GM12878 (cell line): ENCODE results near the gene DYRK4. TPM values are rescaled to one million over a fixed set of nuclear protein-coding genes. Genes with fewer than 3 reads are reported as not detected.

Source experiments
- ATAC-seq: fragments of 200-7000 bp; cut with Tn5 transposase; 3 replicates; pipeline ENCODE4 v1.9.1; 2020; ENCODE audit warnings: mild to moderate bottlenecking, moderate library complexity
- BruUV-seq: library from RNA; stranded (reverse); fragments of 400-500 nt; replicated peaks from 2 replicates; lab custom pipeline; 2021; lab: Mats Ljungman, UMichigan
- CTCF ChIA-PET: fragments of 300-600 bp; sonication (Branson Sonifier 250); formaldehyde crosslinking; extraction: SDS; loops from one replicate; lab custom pipeline; 2021; ENCODE audit warnings: inconsistent platforms; lab: Yijun Ruan, JAX
- POLR2A ChIA-PET: fragments of 350-600 bp; formaldehyde crosslinking; extraction: SDS; loops from one replicate; lab custom pipeline; 2021; ENCODE audit warnings: inconsistent platforms; lab: Charles Lee
- RAD21 ChIA-PET: fragments of 300-600 bp; sonication (Branson Sonifier 250); formaldehyde crosslinking; loops from one replicate; lab custom pipeline; 2023; ENCODE audit warnings: antibody characterized with exemption; ENCODE audit not compliant: unreplicated experiment; lab: Charles Lee
- SMC1A ChIA-PET: fragments of 300-600 bp; sonication (Branson Sonifier 250); formaldehyde crosslinking; loops from one replicate; lab custom pipeline; 2023; ENCODE audit not compliant: unreplicated experiment, uncharacterized antibody; lab: Charles Lee
- DNase-seq: peaks from one replicate; pipeline ENCODE4 v3.0.0-alpha.2; 2011; ENCODE audit warnings: low read depth, low spot score
- FAIRE-seq: peaks from 3 replicates; lab custom pipeline; 2011; peaks lifted over from hg19 to GRCh38; lab: Jason Lieb, UNC
- H2AFZ ChIP-seq: 2 replicates; pipeline ENCODE4 v1.6.0; 2011; ENCODE audit warnings: low read depth, low read length, control low read depth; ENCODE audit not compliant: control insufficient read depth
- H3K27ac ChIP-seq: 2 replicates; pipeline ENCODE4 v1.5.1; 2011; ENCODE audit warnings: control low read depth; ENCODE audit not compliant: control insufficient read depth, insufficient read depth
- H3K27me3 ChIP-seq, 2 experiments: replicated peaks in 1 of 2; 2 replicates each; pipeline versions ENCODE4 v1.6.0 to v1.6.1; 2011; ENCODE audit warnings: low read length in 1 of 2; ENCODE audit not compliant: control insufficient read depth in 2 of 2, insufficient read depth in 2 of 2
- H3K36me3 ChIP-seq, 2 experiments: 2 replicates each; pipeline ENCODE4 v1.5.1; 2011; ENCODE audit warnings: low read length in 1 of 2; ENCODE audit not compliant: control insufficient read depth in 2 of 2, insufficient read depth in 2 of 2
- H3K4me1 ChIP-seq: 2 replicates; pipeline ENCODE4 v1.6.1; 2011; ENCODE audit warnings: mild to moderate bottlenecking, low read length, moderate library complexity, mixed read lengths; ENCODE audit not compliant: control insufficient read depth, insufficient read depth
- H3K4me2 ChIP-seq: 2 replicates; pipeline ENCODE4 v1.6.0; 2011; ENCODE audit warnings: control low read depth; ENCODE audit not compliant: control insufficient read depth, insufficient read depth
- H3K4me3 ChIP-seq: fragments of 200-600 bp; sonication (generic); 2 replicates; pipeline ENCODE4 v1.5.1; 2016
- H3K79me2 ChIP-seq: 2 replicates; pipeline ENCODE4 v1.6.0; 2011; ENCODE audit warnings: low read length; ENCODE audit not compliant: control insufficient read depth, insufficient read depth
- H3K9ac ChIP-seq: 2 replicates; pipeline ENCODE4 v1.8.0; 2011; ENCODE audit warnings: low read length, control low read depth, mixed read lengths; ENCODE audit not compliant: control insufficient read depth, insufficient read depth
- H3K9me3 ChIP-seq: replicated peaks from 3 replicates; pipeline ENCODE4 v1.5.1; 2011; ENCODE audit warnings: mild to moderate bottlenecking, low read length; ENCODE audit not compliant: control insufficient read depth, insufficient read depth
- H4K20me1 ChIP-seq: 2 replicates; pipeline ENCODE4 v1.6.0; 2011; ENCODE audit not compliant: control insufficient read depth, insufficient read depth
- CEBPB ChIP-seq, 2 experiments: fragments of 150-350 bp in 1 of 2; IDR thresholded peaks; 2 replicates each; pipeline ENCODE4 v1.6.1; 2012 to 2014; ENCODE audit warnings: low read depth in 2 of 2, low read length in 2 of 2, borderline replicate concordance in 1 of 2, inconsistent platforms in 1 of 2
- POLR2AphosphoS5 ChIP-seq: IDR thresholded peaks from 2 replicates; pipeline ENCODE4 v1.6.1; 2011; ENCODE audit warnings: mild to moderate bottlenecking, low read length, inconsistent platforms
- WGBS: methylation state at CpG from one replicate; pipeline ENCODE4 v1.1.6; 2016; ENCODE audit warnings: low lambda C conversion rate; ENCODE audit not compliant: insufficient replicate concordance, insufficient coverage; ENCODE audit errors: missing lambda C conversion rate; 5-methylcytosine and 5-hydroxymethylcytosine counted together
- in situ Hi-C: fragments of 300-500 bp; cut with MboI; formaldehyde crosslinking; loops from 9 replicates; pipeline ENCODE4 v1.14.3; 2018; ENCODE audit warnings: mixed read lengths
- intact Hi-C: fragments of 100-400 bp; cut with micrococcal nuclease; formaldehyde crosslinking; loops from one replicate; pipeline ENCODE4 v1.14.2; 2022; ENCODE audit not compliant: unreplicated experiment
- polyA plus RNA-seq, 11 experiments: library from polyadenylated mRNA; depleted of rRNA in 4 of 11; unstranded in 6 of 11; stranded (reverse) in 5 of 11; fragments of >200 nt; fragmentation: Nextera tagmentation in 4 of 11; fragmentation: Illumina TruSeq in 1 of 11; extraction: Ambion mirVana in 4 of 11; extraction: Trizol in 1 of 11; gene quantifications; 1 replicate in 1 of 11; 2 replicates in 10 of 11; pipeline versions ENCODE4 v1.2.1 to v1.2.3, GENCODE V29; 2011 to 2016; ENCODE audit warnings: inconsistent platforms in 2 of 11, missing spikeins in 2 of 11, low read depth in 1 of 11
- total RNA-seq, 4 experiments: library from RNA; depleted of rRNA in 3 of 4; stranded (reverse); fragments of >200 nt in 3 of 4; fragmentation: Illumina TruSeq in 1 of 4; extraction: Trizol in 1 of 4; gene quantifications; 2 replicates each; pipeline versions ENCODE4 v1.2.1 to v1.2.3, GENCODE V29; 2013 to 2021
- TF ChIP-seq, protein P1 (sequence below): fragments of 450-650 bp; IDR thresholded peaks from 2 replicates; pipeline ENCODE4 v1.6.1; 2016; ENCODE audit warnings: mild to moderate bottlenecking

The DYRK4 gene
- total and polyA plus RNA-seq, 10 of the 15 experiments (the other 5 are each of a cell fraction or from before 2014, with no cell fraction given): 30.8 to 66.7 (median 46.8) TPM

DNA sequence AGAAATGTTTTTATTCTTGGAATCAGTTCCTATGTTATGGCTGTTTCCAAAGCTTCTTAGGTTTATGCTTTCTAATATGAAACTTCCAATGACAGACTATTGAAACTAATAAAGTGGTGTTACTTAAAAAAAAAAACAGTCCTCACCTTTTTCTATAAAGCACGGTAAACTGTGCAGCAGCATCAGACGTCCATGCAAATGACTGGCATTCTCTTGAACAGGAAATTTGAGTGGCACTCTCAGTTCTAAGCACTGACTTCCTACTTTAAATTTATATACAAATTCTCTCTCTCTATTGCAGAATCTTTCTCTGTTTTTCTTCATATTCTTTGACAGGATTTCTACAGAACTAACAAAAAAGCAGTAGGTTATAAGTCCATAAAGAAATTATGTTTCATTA is 26.1 kb upstream of the DYRK4 start:
- BruUV-seq: no TSS peak
- Histone ChIP-seq H3K9ac (no peak overlapping the region), H3K4me1 (peaks cover 15% of the 10 kb centered on the region), H3K27me3 (no peaks in the 10 kb centered on the region), H3K27ac (no peak overlapping the region), H2AFZ (no peak overlapping the region), H3K9me3 (no peaks in the 10 kb centered on the region), H4K20me1 (no peaks in the 10 kb centered on the region), H3K79me2 (peaks cover 40% of the 10 kb centered on the region), H3K4me3 (no peak overlapping the region), H3K4me2 (no peak overlapping the region), H3K36me3 (peaks cover 2 to 12% of the 10 kb centered on the region in 2 experiments)
- in situ Hi-C loops: no loop called here
- CTCF ChIA-PET: interaction anchor here (0.8 to 1.0 kb wide), 4 partner anchors 10 to 653 kb away, joined by 3 to 4 read pairs (median 3); no protein-coding TSS in a partner anchor
- no peak for TF ChIP-seq CEBPB (IDR thresholded peaks at IDR 0.05; ENCODE audit: borderline replicate concordance in 1 of 2, low read depth in 2 of 2, low read length in 2 of 2)
- TF ChIP-seq, protein P1, sequence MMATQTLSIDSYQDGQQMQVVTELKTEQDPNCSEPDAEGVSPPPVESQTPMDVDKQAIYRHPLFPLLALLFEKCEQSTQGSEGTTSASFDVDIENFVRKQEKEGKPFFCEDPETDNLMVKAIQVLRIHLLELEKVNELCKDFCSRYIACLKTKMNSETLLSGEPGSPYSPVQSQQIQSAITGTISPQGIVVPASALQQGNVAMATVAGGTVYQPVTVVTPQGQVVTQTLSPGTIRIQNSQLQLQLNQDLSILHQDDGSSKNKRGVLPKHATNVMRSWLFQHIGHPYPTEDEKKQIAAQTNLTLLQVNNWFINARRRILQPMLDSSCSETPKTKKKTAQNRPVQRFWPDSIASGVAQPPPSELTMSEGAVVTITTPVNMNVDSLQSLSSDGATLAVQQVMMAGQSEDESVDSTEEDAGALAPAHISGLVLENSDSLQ: peak; percentile 70
- no peak for TF ChIP-seq POLR2AphosphoS5
- FAIRE-seq (no peak), DNase-seq (no peak), ATAC-seq (no peak)
- POLR2A ChIA-PET: interaction anchor here (0.6 to 0.9 kb wide), 2 partner anchors 28 to 372 kb away, joined by 3 to 4 read pairs; no protein-coding TSS in a partner anchor
- WGBS: 50% methylated on average over 2 of the region's 2 CpGs
- RAD21 ChIA-PET: interaction anchor here (0.9 kb wide), 1 partner anchor 9 kb away, joined by 3 read pairs; no protein-coding TSS in a partner anchor
- SMC1A ChIA-PET: interaction anchor here (0.9 to 1.3 kb wide), 4 partner anchors 9 to 344 kb away, joined by 3 to 4 read pairs (median 4); no protein-coding TSS in a partner anchor
- intact Hi-C loops: loop anchor here (5.0 kb wide), 1 partner anchor 214 kb away; the partner anchor contains the start of gene TIGAR
